OCI-LY1 (cell line): ENCODE measurements around the gene SEMA3F.

ENCODE experiments used
- H2AFZ ChIP-seq: fragments of 200-600 bp; sonication (generic), shearing (Covaris generic); 2 replicates; pipeline ENCODE4 v1.6.0; 2014; ENCODE audit warnings: antibody characterized with exemption, mild to moderate bottlenecking, low read length
- H3F3A ChIP-seq: fragments of 200-600 bp; sonication (generic), shearing (Covaris generic); 2 replicates; pipeline ENCODE4 v1.6.0; 2014; ENCODE audit warnings: mild to moderate bottlenecking, antibody characterized with exemption, low read length, moderate library complexity; ENCODE audit not compliant: insufficient read depth
- H3K27ac ChIP-seq: fragments of 200-600 bp; sonication (generic); 2 replicates; pipeline ENCODE4 v1.5.1; 2014; ENCODE audit warnings: low read length, mixed run types, mild to moderate bottlenecking, low read depth; ENCODE audit not compliant: poor library complexity, severe bottlenecking
- H3K27me3 ChIP-seq: fragments of 200-600 bp; sonication (generic); 2 replicates; pipeline ENCODE4 v1.6.0; 2014; ENCODE audit warnings: antibody characterized with exemption, mild to moderate bottlenecking, low read length, moderate library complexity; ENCODE audit not compliant: insufficient read depth
- H3K36me3 ChIP-seq: fragments of 200-600 bp; sonication (generic); 2 replicates; pipeline ENCODE4 v1.6.1; 2014; ENCODE audit warnings: mild to moderate bottlenecking, antibody characterized with exemption, low read length, moderate library complexity, mixed read lengths; ENCODE audit not compliant: insufficient read depth
- H3K4me1 ChIP-seq: fragments of 200-600 bp; sonication (generic); 2 replicates; pipeline ENCODE4 v1.5.1; 2014; ENCODE audit warnings: mild to moderate bottlenecking, low read length, moderate library complexity; ENCODE audit not compliant: insufficient read depth, severe bottlenecking
- H3K4me2 ChIP-seq: fragments of 200-600 bp; sonication (generic), shearing (Covaris generic); 2 replicates; pipeline ENCODE4 v1.6.1; 2014; ENCODE audit warnings: low read length
- H3K4me3 ChIP-seq: fragments of 200-600 bp; sonication (generic); 2 replicates; pipeline ENCODE4 v1.5.1; 2014; ENCODE audit warnings: low read length, low read depth, mild to moderate bottlenecking, mixed read lengths; ENCODE audit not compliant: poor library complexity, severe bottlenecking
- H3K79me2 ChIP-seq: fragments of 200-600 bp; shearing (Covaris generic); 2 replicates; pipeline ENCODE4 v1.6.1; 2016; ENCODE audit warnings: mixed run types, low read length, mixed read lengths; ENCODE audit not compliant: insufficient read depth
- H3K9ac ChIP-seq: fragments of 200-600 bp; sonication (generic), shearing (Covaris generic); 2 replicates; pipeline ENCODE4 v1.6.1; 2014; ENCODE audit warnings: mild to moderate bottlenecking, low read length, mixed read lengths
- H3K9me2 ChIP-seq: fragments of 200-600 bp; sonication (generic), shearing (Covaris generic); 2 replicates; pipeline ENCODE4 v1.6.1; 2014; ENCODE audit warnings: low read depth, mild to moderate bottlenecking, low read length, mixed read lengths
- H3K9me3 ChIP-seq: fragments of 200-600 bp; shearing (Covaris generic); 2 replicates; pipeline ENCODE4 v1.6.1; 2014; ENCODE audit warnings: low read length, mixed read lengths
- H4K20me1 ChIP-seq: fragments of 200-600 bp; sonication (generic), shearing (Covaris generic); 2 replicates; pipeline ENCODE4 v1.6.0; 2016; ENCODE audit warnings: mild to moderate bottlenecking, low read length; ENCODE audit not compliant: insufficient read depth
- EZH2 ChIP-seq: fragments of 200-600 bp; sonication (generic), shearing (Covaris generic); IDR thresholded peaks from 2 replicates; pipeline ENCODE4 v1.8.0; 2017; ENCODE audit warnings: borderline replicate concordance, mixed run types, mild to moderate bottlenecking, antibody characterized with exemption, low read length, moderate library complexity, mixed read lengths
- TF ChIP-seq, protein P1 (sequence below): fragments of 200-600 bp; sonication (generic), shearing (Covaris generic); IDR thresholded peaks from 2 replicates; pipeline ENCODE4 v1.5.1; 2017; ENCODE audit warnings: mild to moderate bottlenecking, antibody characterized with exemption, low read length, moderate library complexity, mixed read lengths

The SEMA3F gene

DNA sequence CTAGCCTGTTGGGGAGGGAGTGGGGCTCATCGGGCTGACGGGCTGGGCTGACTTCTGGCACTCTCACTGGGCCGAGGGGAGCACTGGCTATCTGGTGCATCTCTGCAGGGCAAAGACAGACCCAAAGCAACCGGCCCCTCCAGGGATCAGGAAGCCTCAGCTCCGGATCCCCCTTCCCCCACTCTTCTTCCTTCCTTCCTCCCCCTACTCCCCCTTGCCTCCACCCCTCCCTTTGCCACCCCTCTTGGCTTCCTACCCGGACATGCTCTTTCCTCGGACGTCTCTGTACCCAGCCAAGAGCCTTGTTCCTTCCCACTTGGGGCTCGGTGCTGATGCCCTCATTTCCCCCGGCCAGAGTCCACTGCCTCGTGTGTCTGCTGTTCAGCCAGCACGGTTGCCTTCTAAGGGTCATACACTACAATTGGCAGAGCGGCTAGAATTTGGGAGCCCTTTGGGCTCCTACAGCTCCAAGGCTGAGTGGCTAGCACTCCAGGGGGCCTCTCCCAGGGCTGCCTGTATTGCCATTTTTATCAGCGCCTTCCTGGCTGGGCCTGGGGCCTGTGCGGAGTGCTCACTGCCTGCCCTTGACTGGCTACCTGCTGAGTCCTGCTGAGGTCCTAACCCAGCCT is 10.9 kb downstream of the SEMA3F start:
- H3K27me3 ChIP-seq, result peaks cover 2% of the 10 kb centered on the region; the same call in 1 of the 2 replicates
- H2AFZ ChIP-seq, result no peak overlapping the region
- no peak for TF ChIP-seq EZH2
- TF ChIP-seq, protein P1, sequence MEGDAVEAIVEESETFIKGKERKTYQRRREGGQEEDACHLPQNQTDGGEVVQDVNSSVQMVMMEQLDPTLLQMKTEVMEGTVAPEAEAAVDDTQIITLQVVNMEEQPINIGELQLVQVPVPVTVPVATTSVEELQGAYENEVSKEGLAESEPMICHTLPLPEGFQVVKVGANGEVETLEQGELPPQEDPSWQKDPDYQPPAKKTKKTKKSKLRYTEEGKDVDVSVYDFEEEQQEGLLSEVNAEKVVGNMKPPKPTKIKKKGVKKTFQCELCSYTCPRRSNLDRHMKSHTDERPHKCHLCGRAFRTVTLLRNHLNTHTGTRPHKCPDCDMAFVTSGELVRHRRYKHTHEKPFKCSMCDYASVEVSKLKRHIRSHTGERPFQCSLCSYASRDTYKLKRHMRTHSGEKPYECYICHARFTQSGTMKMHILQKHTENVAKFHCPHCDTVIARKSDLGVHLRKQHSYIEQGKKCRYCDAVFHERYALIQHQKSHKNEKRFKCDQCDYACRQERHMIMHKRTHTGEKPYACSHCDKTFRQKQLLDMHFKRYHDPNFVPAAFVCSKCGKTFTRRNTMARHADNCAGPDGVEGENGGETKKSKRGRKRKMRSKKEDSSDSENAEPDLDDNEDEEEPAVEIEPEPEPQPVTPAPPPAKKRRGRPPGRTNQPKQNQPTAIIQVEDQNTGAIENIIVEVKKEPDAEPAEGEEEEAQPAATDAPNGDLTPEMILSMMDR, result no peak
- no peaks in the 10 kb centered on the region for H3K9me3 ChIP-seq
- no peaks in the 10 kb centered on the region for H3K79me2 ChIP-seq
- H3F3A ChIP-seq, result no peaks in the 10 kb centered on the region
- no peak overlapping the region for H3K4me3 ChIP-seq
- no peak overlapping the region for H3K9ac ChIP-seq
- H4K20me1 ChIP-seq, result no peaks in the 10 kb centered on the region
- H3K4me1 ChIP-seq, result no peaks in the 10 kb centered on the region
- H3K4me2 ChIP-seq, result no peak overlapping the region
- H3K27ac ChIP-seq, result no peak overlapping the region
- no peaks in the 10 kb centered on the region for H3K36me3 ChIP-seq
- no peaks in the 10 kb centered on the region for H3K9me2 ChIP-seq

GRCh38 chr3:50166620-50167019 is 11.5 kb downstream of the SEMA3F start:
- no peaks in the 10 kb centered on the region for H3K79me2 ChIP-seq
- H3F3A ChIP-seq, result no peaks in the 10 kb centered on the region
- no peak overlapping the region for H3K4me3 ChIP-seq
- H3K4me1 ChIP-seq, result no peaks in the 10 kb centered on the region
- no peaks in the 10 kb centered on the region; the same call in 1 of the 2 replicates for H3K27me3 ChIP-seq
- no peak overlapping the region for H3K4me2 ChIP-seq
- no peaks in the 10 kb centered on the region for H3K9me2 ChIP-seq
- no peaks in the 10 kb centered on the region for H3K36me3 ChIP-seq
- TF ChIP-seq, protein P1, result no peak
- no peak for TF ChIP-seq EZH2
- no peak overlapping the region for H2AFZ ChIP-seq
- H3K27ac ChIP-seq, result no peak overlapping the region
- no peaks in the 10 kb centered on the region for H3K9me3 ChIP-seq
- H4K20me1 ChIP-seq, result no peaks in the 10 kb centered on the region
- H3K9ac ChIP-seq, result no peak overlapping the region

- no peak overlapping the region for H3K4me2 ChIP-seq
- no peaks in the 10 kb centered on the region for H3K79me2 ChIP-seq
Measured at GRCh38 chr3:50167069-50167840, 12.1 kb downstream of the SEMA3F start.

More at GRCh38 chr3:50167069-50167840, 12.1 kb downstream of the SEMA3F start:
- Histone ChIP-seq H3K4me3 (no peak overlapping the region), H3K27me3 (no peaks in the 10 kb centered on the region; the same call in 1 of the 2 replicates), H3K27ac (no peak overlapping the region), H3K9me3 (no peaks in the 10 kb centered on the region), H3F3A (no peaks in the 10 kb centered on the region), H2AFZ (no peak overlapping the region), H3K9ac (no peak overlapping the region), H3K9me2 (no peaks in the 10 kb centered on the region), H3K36me3 (no peaks in the 10 kb centered on the region), H3K4me1 (no peaks in the 10 kb centered on the region), H4K20me1 (no peaks in the 10 kb centered on the region)
- TF ChIP-seq, protein P1, result no peak
- TF ChIP-seq EZH2, result no peak
